HG02938 (cell line): ENCODE measurements around the gene VEPH1.

Experiments used
- ATAC-seq: cut with Tn5 transposase; IDR thresholded peaks from one replicate; pipeline ENCODE4 v1.9.1; 2021; ENCODE audit warnings: mild to moderate bottlenecking, moderate library complexity; ENCODE audit not compliant: unreplicated experiment

Gene VEPH1

GRCh38 chr3:157275832-157276231 is 227.4 kb downstream of the VEPH1 start:
- no peak for ATAC-seq

DNA sequence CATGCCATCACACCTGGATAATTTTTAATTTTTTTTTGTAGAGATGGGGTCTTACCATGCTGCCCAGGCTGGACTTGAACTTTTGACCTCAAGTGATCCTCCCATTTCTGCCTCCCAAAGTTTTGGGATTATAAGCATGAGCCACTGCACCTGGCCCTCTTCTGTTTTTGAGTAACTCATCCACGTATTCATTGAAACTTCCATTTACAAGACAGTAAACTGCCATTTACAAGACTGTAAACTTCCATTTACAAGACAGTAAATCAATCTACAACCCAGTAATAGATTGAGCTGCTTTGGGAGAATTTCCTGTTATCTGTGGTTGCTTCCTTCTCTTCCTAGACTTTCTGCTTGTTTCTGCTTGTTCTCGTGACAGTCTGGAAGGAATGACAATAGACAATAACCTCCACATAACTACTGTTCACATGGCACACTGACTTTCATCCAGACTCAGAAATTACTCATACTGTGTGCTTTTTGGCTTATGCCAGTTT is 228.5 kb downstream of the VEPH1 start:
- ATAC-seq: no peak

- ATAC-seq: no peak
Measured at GRCh38 chr3:157271283-157271882, 231.8 kb downstream of the VEPH1 start.

DNA sequence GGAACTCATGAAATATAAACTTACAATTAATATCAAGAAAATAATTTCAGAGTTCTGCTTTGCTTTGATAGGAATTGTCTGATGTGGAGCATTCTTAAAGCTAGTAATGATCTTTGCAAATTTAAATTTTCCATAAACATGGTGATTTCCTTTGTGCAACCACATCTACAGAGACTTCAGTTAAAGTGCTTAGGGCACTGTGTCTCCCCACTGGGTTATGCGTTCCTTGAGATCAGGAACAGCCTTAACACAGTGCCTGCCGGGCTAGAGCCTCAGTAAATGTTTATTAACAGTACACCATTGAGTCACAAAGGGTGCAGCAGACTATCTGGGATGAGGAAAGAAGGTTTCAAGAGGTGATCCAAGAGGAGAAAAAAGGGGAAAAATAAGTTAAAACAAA is 235.2 kb downstream of the VEPH1 start:
- no peak for ATAC-seq

DNA sequence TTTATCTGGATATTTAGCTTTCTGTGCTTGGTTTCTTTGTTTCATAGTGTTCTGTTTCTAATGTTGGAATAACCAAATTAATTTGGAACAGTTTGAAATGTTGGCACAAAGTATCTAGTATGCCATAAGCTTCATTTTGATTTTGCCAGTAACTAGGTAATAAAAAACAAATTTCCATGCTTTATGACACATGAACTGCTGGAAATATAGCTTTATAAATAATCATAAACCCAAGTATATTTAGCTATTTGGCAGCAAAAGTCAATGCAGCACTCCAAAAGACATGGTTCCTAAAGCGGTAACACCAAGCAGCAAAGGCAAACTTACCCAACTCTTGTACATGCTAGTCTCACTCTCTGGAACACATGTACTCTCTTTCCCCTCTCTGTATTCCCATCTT is 237.3 kb downstream of the VEPH1 start:
- ATAC-seq: no peak

GRCh38 chr3:157263027-157263426 is 240.2 kb downstream of the VEPH1 start:
- no peak for ATAC-seq

DNA sequence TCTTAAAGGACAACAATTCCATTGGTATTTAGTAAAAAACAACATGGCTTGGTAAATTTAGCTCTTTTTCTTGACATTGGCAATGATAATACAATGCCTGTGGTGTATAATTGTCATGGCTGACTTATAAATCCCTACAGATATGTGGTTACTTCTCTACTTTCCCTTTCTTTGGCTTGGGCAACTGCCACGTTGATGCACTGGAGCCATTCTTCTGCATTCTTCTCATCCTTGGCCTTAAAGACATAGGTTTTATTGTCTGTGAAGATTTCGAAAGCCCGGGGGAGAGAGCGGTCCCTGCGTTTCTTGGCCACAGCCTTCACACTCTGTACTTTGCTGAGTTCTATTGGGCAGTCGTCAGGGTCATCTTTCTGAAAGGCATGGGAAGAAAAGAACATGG is 242.2 kb downstream of the VEPH1 start:
- no peak for ATAC-seq

- no peak for ATAC-seq
Measured at GRCh38 chr3:157259825-157260224, 243.4 kb downstream of the VEPH1 start.

GRCh38 chr3:157257101-157257500 is 246.1 kb downstream of the VEPH1 start:
- ATAC-seq: no peak

DNA sequence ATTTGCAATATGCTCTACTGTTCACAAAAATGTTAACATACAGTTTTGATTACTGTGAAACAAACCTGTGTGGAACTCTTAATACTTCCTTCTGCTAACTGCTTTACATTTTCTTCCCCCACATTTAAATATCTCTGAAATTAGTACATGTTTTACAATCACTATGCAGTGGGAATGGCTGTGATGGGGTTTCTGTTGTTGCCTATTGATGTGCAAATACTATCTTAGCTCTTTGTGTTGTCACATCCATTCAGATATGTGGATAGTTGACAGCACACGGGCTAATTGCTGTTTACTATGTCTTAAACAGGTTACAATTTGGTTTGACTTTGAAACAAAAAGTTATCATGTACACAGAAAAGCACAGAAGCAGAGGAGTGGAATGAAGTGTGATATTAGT is 247.4 kb downstream of the VEPH1 start:
- no peak for ATAC-seq

DNA sequence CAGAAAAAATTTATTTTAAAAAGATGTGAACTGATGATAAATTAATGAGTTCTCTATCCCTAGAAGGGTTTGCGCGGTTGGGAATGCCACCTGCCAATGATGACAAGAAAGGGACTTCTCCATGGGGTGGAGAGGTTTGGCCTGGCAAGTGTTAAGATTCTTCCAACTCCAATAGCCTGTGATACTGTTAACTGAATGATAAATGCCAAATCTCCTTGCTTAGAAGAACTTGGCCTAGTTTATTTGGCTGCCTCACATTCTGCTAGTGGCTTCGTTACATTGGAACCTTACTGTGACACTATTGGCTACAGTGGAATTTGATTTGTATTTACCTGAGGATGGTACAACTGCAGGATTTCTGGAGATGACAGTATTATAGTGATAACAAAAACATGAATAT is 251.5 kb downstream of the VEPH1 start:
- ATAC-seq: no peak

- ATAC-seq: no peak
Measured at GRCh38 chr3:157249606-157250005, 253.6 kb downstream of the VEPH1 start.

- ATAC-seq: no peak
Measured at GRCh38 chr3:157248590-157249422, 254.4 kb downstream of the VEPH1 start.

DNA sequence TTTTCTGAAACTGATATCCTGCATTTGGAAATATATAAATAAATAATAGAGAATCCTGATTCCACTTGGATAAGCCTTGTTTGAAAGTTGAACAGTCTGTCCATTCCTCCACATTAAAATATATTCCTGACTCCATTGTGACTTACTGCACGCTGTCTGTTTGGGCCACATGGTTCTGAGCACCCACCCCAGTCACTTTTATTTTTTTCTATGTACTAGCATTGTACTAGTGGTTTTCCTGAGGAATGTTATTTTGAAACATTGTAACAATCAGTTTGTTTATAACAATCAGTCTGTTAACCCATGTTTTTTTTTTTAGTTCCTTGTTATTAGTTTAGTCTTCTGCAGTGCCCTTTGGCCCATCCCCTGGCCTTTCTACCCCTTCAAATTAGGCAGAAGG is 255.8 kb downstream of the VEPH1 start:
- no peak for ATAC-seq

- no peak for ATAC-seq
Measured at GRCh38 chr3:157242836-157243235, 260.4 kb downstream of the VEPH1 start.

- ATAC-seq: no peak
Measured at GRCh38 chr3:157241599-157241998, 261.6 kb downstream of the VEPH1 start.

GRCh38 chr3:157240408-157240807 is 262.8 kb downstream of the VEPH1 start:
- no peak for ATAC-seq

GRCh38 chr3:157239082-157239704 is 264.0 kb downstream of the VEPH1 start:
- ATAC-seq: peak; percentile 99

- ATAC-seq: no peak
Measured at GRCh38 chr3:157238457-157238856, 264.8 kb downstream of the VEPH1 start.

- ATAC-seq: no peak
Measured at GRCh38 chr3:157237886-157238285, 265.3 kb downstream of the VEPH1 start.

GRCh38 chr3:157235291-157235690 is 267.9 kb downstream of the VEPH1 start:
- ATAC-seq: no peak

GRCh38 chr3:157233923-157234322 is 269.3 kb downstream of the VEPH1 start:
- ATAC-seq: no peak
